ENCODE measurements around the gene ANKRD12.

The ANKRD12 gene

GRCh38 chr18:9182852-9183399 lies 46.3 kb downstream of the ANKRD12 start:
- no peak for DNase-seq

DNA sequence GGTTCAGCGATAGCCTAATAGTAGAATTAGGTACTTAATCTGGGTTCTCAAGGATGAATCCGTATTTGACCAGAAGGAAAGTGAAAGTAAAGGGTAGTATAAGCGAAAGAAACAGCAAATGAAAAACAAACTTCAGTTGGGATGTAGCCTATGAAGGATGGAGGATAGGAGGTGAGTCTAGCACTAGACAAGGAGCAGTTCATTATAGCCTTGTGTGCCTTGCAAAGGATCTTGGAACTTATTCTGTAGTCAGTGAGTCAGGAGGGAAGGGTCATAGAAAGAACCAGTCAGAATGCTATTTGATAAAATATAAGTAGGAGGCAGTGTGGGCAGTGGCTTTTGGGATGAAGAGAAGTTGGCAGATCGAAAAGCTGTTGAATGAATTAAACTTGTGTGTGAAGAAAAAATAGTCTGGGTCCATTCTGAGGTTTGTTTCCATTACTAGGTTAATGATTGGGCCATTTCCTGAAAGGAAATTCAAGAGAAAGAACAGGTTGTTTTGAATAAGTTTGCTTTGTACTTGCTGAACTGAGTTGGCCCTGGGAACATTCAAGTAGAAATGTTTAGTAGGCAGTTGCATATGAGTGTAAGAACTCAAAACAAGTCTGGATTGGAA lies 48.5 kb downstream of the ANKRD12 start:
- DNase-seq: no peak

GRCh38 chr18:9188359-9189231 lies 52.0 kb downstream of the ANKRD12 start:
- DNase-seq: no peak

DNA sequence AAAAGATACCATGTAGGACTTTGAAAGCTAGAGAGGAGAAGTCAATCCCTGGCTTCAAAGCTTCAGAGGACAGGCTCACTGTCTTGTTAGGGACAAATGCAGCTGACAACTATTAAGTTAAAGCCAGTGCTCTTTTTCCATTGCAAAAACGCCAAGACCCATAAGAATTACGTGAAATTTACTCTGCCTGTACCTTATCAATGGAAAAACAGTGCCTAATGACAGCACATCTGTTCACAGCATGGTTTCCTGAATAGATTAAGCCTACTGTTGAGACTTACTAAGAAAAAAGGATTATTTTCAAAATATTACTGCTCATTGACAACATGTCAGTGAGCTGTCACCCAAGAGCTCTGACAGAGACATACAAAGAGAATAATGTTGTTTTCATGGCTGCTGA lies 52.9 kb downstream of the ANKRD12 start:
- no peak for DNase-seq

DNA sequence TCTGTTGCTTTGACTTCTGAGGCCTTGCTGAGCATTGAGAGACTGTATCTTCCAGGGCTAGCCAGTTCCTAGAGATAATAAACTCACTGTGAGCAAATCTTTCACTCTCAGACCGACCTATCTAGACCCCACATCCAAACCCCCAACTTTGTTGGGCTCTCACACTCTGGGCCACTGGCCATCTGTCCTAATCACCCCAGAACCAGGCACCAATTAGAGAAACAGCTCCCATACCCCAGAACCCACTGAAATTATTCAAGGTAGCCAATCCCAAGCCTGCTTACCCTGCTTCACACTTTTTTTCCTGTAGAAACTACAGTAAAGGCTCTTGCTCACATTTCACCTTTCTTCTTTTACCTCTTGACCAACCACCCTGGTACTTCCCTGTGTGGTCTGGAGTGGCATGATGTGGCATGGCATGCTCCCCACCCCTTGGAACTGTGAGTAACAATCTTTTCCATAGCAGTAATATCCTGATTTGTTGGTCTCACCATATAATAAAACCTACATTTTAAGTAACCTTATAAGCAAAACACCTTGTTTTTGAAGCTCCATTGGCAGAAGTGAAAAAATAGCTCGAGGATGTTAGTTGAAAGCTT lies 55.2 kb downstream of the ANKRD12 start:
- DNase-seq: no peak

DNA sequence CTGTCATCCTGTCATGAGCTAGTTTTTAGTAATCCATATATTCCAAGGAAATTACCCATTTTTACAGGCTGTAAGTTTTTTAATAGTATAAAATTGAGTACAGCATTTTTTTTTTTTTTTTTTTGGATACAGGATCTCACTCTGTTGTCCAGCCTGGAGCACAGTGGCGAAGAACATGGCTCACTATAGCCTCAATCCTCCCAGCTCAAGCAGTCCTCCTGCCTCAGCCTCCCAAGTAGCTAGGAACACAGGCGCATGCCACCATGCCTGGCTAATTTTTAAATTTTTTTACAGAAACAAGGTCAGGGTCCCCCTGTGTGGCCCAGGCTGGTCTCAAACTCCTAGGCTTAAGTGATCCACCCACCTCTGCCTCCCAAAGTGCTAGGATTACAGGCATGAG lies 56.5 kb downstream of the ANKRD12 start:
- DNase-seq: no peak

GRCh38 chr18:9196568-9196967 lies 60.0 kb downstream of the ANKRD12 start:
- no peak for DNase-seq

GRCh38 chr18:9199681-9200080 lies 63.1 kb downstream of the ANKRD12 start:
- DNase-seq: no peak

DNA sequence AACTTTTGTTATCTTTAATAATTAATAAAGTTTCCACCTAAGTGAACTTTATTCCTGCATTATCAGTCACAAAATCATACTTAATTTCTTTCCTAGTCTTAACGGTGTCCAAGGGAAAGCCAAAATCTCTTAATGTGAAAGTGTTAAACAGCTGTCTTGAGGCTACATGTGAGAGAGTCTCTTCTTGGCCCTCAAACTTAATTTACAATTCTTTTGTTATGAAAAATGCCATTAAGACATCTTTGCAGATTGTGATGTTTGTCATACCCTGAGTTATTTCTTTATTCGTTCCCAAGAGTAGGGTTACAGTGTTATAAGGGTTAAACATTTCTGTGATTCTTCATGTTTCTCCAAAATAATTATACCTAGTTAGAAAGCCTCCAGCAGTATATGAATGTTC lies 64.6 kb downstream of the ANKRD12 start:
- no peak for DNase-seq

GRCh38 chr18:9204659-9205058 lies 68.1 kb downstream of the ANKRD12 start:
- DNase-seq: no peak

DNA sequence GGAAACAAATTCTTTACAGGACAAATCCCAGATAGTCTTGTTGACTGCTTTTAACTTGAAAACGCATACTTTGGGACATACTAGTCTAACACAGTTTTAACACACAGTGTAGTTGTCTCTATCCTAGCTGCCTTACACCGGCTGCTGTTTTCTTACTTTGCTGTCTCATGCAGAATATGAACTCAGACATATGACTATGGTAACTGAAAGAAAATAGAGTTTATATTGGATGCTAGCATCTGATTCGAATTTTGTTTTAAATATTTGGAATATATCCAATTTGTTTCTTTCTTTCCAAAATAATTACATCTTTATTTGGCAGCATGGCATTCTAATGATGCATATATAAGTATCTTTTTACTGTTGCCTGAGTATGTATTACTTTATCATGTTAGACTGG lies 69.8 kb downstream of the ANKRD12 start:
- no peak for DNase-seq

- DNase-seq: no peak
These were observed 72.7 kb downstream of the ANKRD12 start for GRCh38 chr18:9209279-9209678.

DNA sequence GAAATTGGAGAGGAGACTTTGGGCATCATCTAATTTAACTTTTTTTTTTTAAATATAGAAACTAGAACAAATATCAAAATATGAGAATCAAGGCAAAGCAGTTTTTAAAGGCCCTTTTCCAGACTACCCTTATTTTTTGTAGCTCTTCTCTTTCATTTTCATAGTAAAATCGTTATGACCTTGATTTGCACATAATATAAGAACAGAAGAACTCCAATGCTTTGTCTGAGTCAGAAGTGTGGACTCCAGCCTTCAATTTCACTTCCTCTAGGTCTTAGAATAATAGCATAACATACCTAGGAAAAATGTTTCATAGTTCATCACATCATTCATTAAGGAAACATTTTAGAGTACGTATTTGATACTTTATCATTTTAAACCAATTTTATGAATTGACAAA lies 74.4 kb downstream of the ANKRD12 start:
- DNase-seq: no peak

GRCh38 chr18:9211955-9212354 lies 75.4 kb downstream of the ANKRD12 start:
- DNase-seq: no peak

DNA sequence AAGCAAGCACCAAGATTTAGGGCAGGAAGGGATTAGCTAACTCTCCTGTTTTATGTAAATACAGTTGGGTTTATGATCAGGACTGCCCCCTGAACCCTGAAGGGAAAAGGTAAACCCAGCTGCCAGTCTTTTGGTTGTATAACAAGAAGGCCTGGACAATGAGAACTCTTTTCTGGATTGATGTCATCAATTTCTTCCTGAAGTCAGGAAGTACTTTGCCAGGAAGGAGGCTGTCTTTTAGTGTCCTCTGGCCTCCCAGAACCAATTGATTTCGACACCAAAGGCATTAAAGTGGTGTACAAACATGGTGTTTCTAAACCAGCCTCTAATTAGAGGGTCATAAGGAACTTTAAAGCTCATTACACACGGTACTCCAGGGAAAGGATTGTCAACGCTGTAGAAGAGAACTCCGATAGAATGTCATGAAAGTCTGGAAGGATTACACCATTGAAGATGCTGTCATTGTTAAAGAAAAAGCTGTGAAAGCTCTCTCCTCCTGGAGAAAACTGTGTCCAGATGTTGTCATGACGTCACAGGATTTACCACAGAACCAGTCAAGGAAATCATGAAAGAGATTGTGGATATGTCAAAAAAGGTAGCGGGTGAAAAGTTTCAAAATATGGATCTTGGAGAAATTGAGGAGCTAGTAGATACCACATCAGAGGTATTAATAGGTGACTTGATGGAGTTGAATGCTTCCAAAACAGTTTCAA lies 78.8 kb downstream of the ANKRD12 start:
- no peak for DNase-seq

DNA sequence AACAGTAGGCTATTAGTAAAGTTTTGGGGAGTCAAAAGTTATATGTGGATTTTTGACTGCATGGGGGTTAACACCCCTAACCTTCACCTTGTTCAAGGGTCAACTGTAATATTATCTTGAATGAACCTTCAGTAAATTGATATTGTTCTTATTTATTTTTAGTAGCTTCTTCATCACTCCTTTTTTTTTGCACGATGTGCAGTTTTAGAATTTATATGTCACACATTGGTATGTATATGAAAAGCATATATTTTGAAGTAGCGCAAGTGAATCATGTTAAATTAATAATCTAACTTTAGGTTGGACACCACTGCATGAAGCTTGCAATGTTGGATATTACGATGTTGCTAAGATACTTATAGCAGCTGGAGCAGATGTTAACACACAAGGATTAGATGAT lies 79.9 kb downstream of the ANKRD12 start:
- DNase-seq: no peak

DNA sequence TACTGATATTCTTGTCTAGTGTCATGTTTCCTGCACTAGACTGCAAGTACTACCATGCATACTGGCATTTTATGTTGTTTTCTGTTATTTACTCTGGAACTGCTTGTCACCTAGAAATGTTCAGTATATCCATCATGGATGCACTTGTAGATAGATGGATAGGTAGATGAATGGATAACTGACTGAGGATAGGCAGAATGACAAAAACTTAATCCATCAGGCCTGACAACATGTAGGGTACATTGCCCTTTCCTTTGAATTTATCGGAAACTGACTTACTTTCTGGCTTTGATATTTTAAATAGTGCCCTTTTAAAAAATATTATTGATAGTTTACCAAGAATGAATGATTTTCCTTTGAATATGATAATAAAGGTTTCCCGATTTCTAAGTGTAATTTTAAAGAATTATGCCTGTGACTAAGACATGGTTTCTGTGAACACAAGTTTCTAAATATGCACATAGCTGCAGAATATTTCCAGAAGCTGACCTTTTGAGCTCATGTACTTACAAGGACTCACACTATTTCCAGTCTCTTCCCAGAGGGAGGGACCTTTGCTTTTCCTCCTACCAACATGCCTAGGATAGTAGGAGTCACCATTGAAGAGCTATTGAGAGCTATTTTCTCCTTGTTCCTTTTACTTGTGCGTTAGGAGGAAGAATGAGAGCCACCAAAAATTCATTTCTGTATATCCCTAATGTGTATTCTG lies 81.3 kb downstream of the ANKRD12 start:
- no peak for DNase-seq

GRCh38 chr18:9221040-9221439 lies 84.5 kb downstream of the ANKRD12 start:
- no peak for DNase-seq

DNA sequence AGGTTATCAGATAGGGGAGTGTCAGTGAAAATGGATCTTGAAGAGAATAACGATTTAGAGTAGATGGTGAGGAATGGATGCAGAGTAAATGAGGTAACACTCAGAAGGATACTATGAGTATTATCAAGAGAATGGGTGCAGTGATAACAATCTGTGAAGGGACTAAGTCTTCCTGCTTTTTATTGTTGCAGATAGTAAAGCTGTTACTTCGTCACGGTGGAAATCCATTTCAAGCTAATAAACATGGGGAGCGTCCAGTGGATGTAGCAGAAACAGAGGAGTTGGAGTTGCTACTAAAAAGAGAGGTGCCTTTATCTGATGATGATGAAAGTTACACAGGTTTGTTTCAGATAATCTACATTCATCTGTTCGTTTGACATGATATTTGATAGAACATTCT lies 85.1 kb downstream of the ANKRD12 start:
- DNase-seq: no peak

GRCh38 chr18:9223356-9223755 lies 86.8 kb downstream of the ANKRD12 start:
- no peak for DNase-seq

DNA sequence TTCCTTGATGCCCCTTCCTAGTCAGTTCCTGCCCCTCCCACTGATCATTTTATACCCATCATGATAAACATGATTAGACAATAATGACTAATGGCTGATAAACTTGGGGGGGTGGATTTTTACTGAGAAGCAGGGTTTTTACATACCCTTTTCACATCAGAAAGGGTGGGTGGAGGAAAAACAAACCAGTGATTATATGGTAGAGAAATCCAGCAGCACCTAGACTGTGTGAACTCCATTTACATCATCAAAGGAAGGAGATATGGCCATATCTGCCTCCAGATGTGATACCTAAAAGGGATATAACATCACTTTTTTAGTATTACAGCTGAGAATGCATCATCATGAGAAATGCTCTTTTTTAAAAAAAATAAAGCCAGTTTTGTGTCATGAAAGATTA lies 89.9 kb downstream of the ANKRD12 start:
- no peak for DNase-seq
